ENCODE data around the gene B4GALT1. TPM values are rescaled to one million over a fixed set of nuclear protein-coding genes. Genes with fewer than 3 reads are reported as not detected.

Gene B4GALT1
- total and polyA plus RNA-seq, 2 of the 8 experiments (the other 6 are each of a cell fraction or from before 2014, with no cell fraction given), result 12.8 to 18.2 TPM

GRCh38 chr9:33116860-33117259, 50.3 kb downstream of the B4GALT1 start (continued):
- TF ChIP-seq SAP30 (IDR thresholded peaks at IDR 0.05; ENCODE audit: insufficient read depth, insufficient replicate concordance, low read length) (no peak), CHD7 (IDR thresholded peaks at IDR 0.05; ENCODE audit: insufficient replicate concordance, low read length) (no peak), SUZ12 (IDR thresholded peaks at IDR 0.05; ENCODE audit: low read length) (no peak), PHF8 (conservative IDR thresholded peaks at IDR 0.05; ENCODE audit: low read depth, low read length) (no peak), JUN (IDR thresholded peaks at IDR 0.05; ENCODE audit: low read depth, low read length) (no peak), ZNF274 (IDR thresholded peaks at IDR 0.05; ENCODE audit: borderline replicate concordance, extremely low read depth, low read length) (no peak)
